Measurements from ENCODE around the gene NKAIN1.
"Not testable (repeated sequence)": the region's sequence is repeated elsewhere in the genome, so short reads cannot be mapped to it uniquely, and the experiment has no call there.

NKAIN1 gene

DNA sequence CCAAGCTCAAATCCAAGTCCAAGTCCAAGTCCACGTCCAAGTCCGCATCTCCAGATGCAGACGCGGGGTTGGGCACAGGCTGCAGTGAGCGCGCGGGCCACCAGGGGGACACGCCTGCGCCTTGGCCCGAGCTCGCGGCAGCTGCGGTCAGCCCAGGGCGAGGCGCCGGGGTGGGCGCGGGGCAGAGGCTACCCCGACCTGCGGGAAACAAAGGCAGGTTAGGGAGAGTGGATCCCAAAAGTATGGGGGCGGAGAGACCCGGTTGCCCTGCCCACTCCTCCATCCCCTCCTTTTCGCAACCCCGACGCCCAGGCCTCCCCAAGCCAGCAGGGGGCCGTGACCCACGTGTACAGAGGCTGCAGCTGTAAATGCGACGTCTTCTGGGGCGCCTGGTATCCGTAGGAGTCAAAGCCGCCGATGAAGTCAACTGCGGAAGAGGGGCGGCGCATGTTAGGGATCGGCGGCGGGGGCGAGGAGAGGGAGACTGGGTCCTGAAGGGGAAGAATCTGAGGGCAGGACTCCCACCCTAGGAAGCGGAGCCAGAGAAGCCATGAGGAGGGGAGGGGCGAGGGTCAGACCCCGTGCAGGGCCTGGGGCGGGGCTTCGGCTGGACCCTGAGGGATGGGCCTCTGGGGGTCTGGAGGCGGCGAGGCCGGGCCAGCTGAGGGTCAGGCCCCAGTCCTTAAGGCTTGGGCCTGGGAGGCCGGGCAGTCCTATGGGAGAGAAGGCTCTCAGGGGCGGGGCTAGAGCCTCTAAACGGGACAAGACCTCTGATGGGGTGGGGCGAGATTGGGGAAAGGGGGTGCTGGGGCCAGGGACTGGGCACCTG is 58.0 kb downstream of the NKAIN1 start:
- TF ChIP-seq, protein P1, sequence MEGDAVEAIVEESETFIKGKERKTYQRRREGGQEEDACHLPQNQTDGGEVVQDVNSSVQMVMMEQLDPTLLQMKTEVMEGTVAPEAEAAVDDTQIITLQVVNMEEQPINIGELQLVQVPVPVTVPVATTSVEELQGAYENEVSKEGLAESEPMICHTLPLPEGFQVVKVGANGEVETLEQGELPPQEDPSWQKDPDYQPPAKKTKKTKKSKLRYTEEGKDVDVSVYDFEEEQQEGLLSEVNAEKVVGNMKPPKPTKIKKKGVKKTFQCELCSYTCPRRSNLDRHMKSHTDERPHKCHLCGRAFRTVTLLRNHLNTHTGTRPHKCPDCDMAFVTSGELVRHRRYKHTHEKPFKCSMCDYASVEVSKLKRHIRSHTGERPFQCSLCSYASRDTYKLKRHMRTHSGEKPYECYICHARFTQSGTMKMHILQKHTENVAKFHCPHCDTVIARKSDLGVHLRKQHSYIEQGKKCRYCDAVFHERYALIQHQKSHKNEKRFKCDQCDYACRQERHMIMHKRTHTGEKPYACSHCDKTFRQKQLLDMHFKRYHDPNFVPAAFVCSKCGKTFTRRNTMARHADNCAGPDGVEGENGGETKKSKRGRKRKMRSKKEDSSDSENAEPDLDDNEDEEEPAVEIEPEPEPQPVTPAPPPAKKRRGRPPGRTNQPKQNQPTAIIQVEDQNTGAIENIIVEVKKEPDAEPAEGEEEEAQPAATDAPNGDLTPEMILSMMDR (IDR thresholded peaks at IDR 0.05; ENCODE audit: extremely low read depth, insufficient read depth, missing control alignments) = peak; percentile 89
- DNase-seq (ENCODE audit: low spot score) = peak; percentile 75
- in situ Hi-C loops (cut with MboI; ENCODE audit: low pct_unique_long_range_greater_than_20kb, low sequenced_read_pairs, unreplicated experiment) = no loop called here

- TF ChIP-seq, protein P1 (IDR thresholded peaks at IDR 0.05; ENCODE audit: extremely low read depth, insufficient read depth, missing control alignments) = no peak
- DNase-seq (ENCODE audit: low spot score) = no peak
- in situ Hi-C loops (cut with MboI; ENCODE audit: low pct_unique_long_range_greater_than_20kb, low sequenced_read_pairs, unreplicated experiment) = no loop called here
Measured at GRCh38 chr1:31180338-31180737, 59.3 kb downstream of the NKAIN1 start.

DNA sequence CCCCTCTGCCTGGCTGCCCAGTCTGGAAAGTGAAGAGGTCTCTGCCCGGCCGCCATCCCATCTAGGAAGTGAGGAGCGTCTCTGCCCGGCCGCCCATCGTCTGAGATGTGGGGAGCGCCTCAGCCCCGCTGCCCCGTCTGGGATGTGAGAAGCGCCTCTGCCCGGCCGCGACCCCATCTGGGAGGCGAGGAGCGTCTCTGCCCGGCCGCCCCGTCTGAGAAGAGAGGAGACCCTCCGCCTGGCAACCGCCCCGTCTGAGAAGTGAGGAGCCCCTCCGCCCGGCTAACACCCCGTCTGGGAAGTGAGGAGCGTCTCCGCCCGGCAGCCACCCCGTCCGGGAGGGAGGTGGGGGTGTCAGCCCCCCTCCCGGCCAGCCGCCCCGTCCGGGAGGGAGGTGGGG is 63.4 kb downstream of the NKAIN1 start:
- DNase-seq (ENCODE audit: low spot score); in situ Hi-C loops (cut with MboI; ENCODE audit: low pct_unique_long_range_greater_than_20kb, low sequenced_read_pairs, unreplicated experiment): not testable (repeated sequence)

GRCh38 chr1:31170486-31170735 is 69.3 kb downstream of the NKAIN1 start:
- TF ChIP-seq, protein P1 (IDR thresholded peaks at IDR 0.05; ENCODE audit: extremely low read depth, insufficient read depth, missing control alignments) = no peak
- in situ Hi-C loops (cut with MboI; ENCODE audit: low pct_unique_long_range_greater_than_20kb, low sequenced_read_pairs, unreplicated experiment) = no loop called here
- no peak for DNase-seq (ENCODE audit: low spot score)

DNA sequence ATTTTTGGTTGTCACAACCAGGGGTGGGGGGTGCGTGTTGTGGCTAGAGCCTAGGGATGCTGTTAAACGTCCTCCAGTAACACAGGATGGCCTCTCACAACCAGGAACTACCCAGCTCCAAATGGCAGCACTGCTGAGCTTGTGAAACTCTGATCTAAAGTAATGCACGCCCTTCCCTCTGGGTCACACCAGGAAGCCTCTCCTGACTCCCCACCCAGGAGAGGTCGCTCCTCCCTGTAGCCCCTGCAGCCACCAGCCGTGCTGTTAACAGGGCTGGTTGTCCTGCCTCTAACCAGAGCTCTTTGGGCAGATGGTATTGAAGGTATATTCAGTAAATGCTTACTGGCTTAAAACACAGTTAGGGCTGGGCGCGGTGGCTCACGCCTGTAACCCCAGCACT is 73.2 kb downstream of the NKAIN1 start:
- TF ChIP-seq, protein P1 (IDR thresholded peaks at IDR 0.05; ENCODE audit: extremely low read depth, insufficient read depth, missing control alignments) = no peak
- in situ Hi-C loops (cut with MboI; ENCODE audit: low pct_unique_long_range_greater_than_20kb, low sequenced_read_pairs, unreplicated experiment) = loop anchor here (10.0 kb wide), 1 partner anchor 378 kb away; no protein-coding TSS in a partner anchor
- no peak for DNase-seq (ENCODE audit: low spot score)

DNA sequence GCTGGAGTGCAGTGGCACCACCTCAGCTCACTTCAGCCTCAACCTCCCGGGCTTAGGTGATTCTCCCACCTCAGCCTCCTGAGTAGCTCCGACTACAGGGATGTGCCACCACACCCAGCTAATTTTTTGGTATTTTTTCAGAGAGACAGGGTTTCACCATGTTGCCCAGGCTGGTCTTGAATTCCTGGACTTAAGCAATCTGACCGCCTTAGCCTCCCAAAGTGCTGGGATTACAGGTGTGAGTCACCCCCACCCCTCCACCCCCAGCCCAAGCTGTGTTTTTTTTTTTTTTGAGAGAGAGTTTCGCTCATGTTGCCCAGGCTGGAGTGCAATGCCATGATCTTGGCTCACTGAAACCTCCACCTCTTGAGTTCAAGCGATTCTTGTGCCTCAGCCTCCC is 75.4 kb downstream of the NKAIN1 start:
- TF ChIP-seq, protein P1 (IDR thresholded peaks at IDR 0.05; ENCODE audit: extremely low read depth, insufficient read depth, missing control alignments) = no peak
- DNase-seq (ENCODE audit: low spot score) = no peak
- in situ Hi-C loops (cut with MboI; ENCODE audit: low pct_unique_long_range_greater_than_20kb, low sequenced_read_pairs, unreplicated experiment) = loop anchor here (10.0 kb wide), 1 partner anchor 381 kb away; no protein-coding TSS in a partner anchor

GRCh38 chr1:31163866-31164265 is 75.8 kb downstream of the NKAIN1 start:
- in situ Hi-C loops (cut with MboI; ENCODE audit: low pct_unique_long_range_greater_than_20kb, low sequenced_read_pairs, unreplicated experiment) = loop anchor here (10.0 kb wide), 1 partner anchor 381 kb away; no protein-coding TSS in a partner anchor
- TF ChIP-seq, protein P1 (IDR thresholded peaks at IDR 0.05; ENCODE audit: extremely low read depth, insufficient read depth, missing control alignments) = no peak
- no peak for DNase-seq (ENCODE audit: low spot score)

All from GM13977 (cell line).